Naive B cell (primary cell): Measurements from ENCODE around the gene IL36B. TPM values are rescaled to one million over a fixed set of nuclear protein-coding genes. Genes with fewer than 3 reads are reported as not detected.

Experiments
- ATAC-seq, 2 donors: fragments of 150-1000 bp; cut with Tn5 transposase; 2 replicates each; pipeline ENCODE4 v1.10.0; 2021; ENCODE audit warnings: low read depth in 2 of 2, mild to moderate bottlenecking in 2 of 2, moderate library complexity in 2 of 2
- DNase-seq: peaks from one replicate; pipeline ENCODE4 v3.0.0; 2022
- H3K27ac Mint-ChIP-seq, 6 donors: one replicate each; pipeline ENCODE4 v1.8.0; 2020 to 2022; ENCODE audit warnings: mild to moderate bottlenecking in 6 of 6, mixed read lengths in 6 of 6, moderate library complexity in 5 of 6, inconsistent platforms in 2 of 6
- H3K27me3 Mint-ChIP-seq, 3 donors: one replicate each; pipeline ENCODE4 v1.8.0; 2021 to 2022; ENCODE audit warnings: mixed read lengths in 3 of 3, mild to moderate bottlenecking in 1 of 3
- H3K36me3 Mint-ChIP-seq, 2 donors: one replicate each; pipeline ENCODE4 v1.8.0; 2020 to 2022; ENCODE audit warnings: mixed read lengths in 2 of 2, inconsistent platforms in 1 of 2, mild to moderate bottlenecking in 1 of 2
- H3K4me1 Mint-ChIP-seq, 3 donors: one replicate each; pipeline ENCODE4 v1.8.0; 2020 to 2022; ENCODE audit warnings: mixed read lengths in 3 of 3, inconsistent platforms in 1 of 3, mild to moderate bottlenecking in 1 of 3, moderate library complexity in 1 of 3
- H3K4me3 Mint-ChIP-seq, 8 donors: one replicate each; pipeline ENCODE4 v1.8.0; 2020 to 2022; ENCODE audit warnings: mild to moderate bottlenecking in 8 of 8, mixed read lengths in 8 of 8, moderate library complexity in 8 of 8, inconsistent platforms in 2 of 8
- H3K9me3 Mint-ChIP-seq, 7 donors: one replicate each; pipeline ENCODE4 v1.8.0; 2020 to 2022; ENCODE audit warnings: mixed read lengths in 7 of 7, mild to moderate bottlenecking in 5 of 7, inconsistent platforms in 2 of 7, moderate library complexity in 1 of 7
- polyA plus RNA-seq, 6 donors: library from polyadenylated mRNA; unstranded; fragments of 300-500 nt; fragmentation: Illumina TruSeq; gene quantifications; one replicate each; pipeline ENCODE4 v1.2.3, GENCODE V29; 2021; ENCODE audit warnings: low read depth in 6 of 6

IL36B gene
- polyA plus RNA-seq, 6 donors from 2014 or later: not detected

DNA sequence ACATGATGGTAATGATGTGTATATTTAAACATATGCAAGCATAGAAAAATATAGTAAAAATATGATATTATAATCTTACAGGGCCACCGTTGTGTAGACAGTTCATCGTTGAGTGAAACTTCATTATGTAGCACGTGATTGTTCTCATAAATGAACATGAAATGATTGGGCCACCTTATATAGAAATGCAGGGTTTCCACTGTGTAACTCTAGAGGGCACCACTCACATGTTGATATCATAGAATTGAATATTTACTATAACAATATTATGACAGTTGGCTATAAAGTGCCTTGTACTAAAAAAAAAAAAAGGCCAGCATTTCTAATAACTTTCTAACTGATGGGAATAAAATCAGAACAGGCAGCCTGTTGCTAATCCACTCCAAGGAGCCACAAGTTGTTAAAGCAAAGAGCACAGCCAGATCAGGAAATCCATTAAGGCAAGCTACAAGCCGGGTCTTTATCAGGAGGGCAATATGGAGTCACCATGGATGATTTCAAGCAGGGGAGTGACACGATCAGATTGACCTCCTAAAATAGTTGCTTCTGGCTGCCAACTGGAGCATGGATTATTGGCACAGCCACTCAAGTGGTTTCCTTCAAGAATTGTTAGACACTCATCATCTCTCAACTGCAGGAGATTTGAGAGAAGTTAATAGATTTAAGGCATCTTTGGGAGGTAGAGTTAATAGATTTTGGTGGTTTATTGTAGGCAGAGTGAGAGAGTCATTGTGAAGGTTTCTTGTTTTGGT lies 31.8 kb upstream of the IL36B start:
- Mint-ChIP-seq H3K9me3 (no peaks in the 10 kb centered on the region), H3K27ac (no peak overlapping the region), H3K4me1 (peaks cover 0 to 5% (median 4%) of the 10 kb centered on the region in 3 donors), H3K4me3 (no peak overlapping the region), H3K27me3 (peaks cover 9 to 32% (median 31%) of the 10 kb centered on the region in 3 donors), H3K36me3 (no peaks in the 10 kb centered on the region)
- DNase-seq (no peak), ATAC-seq (peak; percentile 37 to 65)

DNA sequence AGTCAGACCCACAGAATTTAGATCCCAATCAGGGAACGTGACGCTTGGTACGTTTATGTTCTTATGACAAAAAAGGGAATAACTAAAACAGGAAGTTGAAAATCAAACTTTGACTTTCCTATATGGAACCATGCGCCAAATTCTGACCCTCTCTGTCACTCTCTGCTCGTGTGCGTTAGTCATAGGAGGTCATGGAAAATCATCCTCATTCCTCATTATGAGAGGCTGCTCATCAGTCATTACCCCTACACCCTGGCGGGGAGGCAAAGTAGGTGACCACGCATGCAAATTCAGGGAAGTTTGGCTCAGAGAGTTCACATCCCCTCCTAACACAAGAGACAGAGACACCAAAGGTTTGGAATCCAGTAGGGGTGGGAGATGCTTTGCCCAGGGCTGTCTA lies 30.6 kb upstream of the IL36B start:
- ATAC-seq: no peak
- Mint-ChIP-seq H3K36me3 (no peaks in the 10 kb centered on the region), H3K27me3 (peaks cover 16 to 41% (median 31%) of the 10 kb centered on the region in 3 donors), H3K4me3 (no peak overlapping the region), H3K4me1 (peaks cover 0 to 5% (median 4%) of the 10 kb centered on the region in 3 donors), H3K27ac (peak overlapping the region in 1 of 6 donors; percentile 40), H3K9me3 (no peaks in the 10 kb centered on the region)
- no peak for DNase-seq

DNA sequence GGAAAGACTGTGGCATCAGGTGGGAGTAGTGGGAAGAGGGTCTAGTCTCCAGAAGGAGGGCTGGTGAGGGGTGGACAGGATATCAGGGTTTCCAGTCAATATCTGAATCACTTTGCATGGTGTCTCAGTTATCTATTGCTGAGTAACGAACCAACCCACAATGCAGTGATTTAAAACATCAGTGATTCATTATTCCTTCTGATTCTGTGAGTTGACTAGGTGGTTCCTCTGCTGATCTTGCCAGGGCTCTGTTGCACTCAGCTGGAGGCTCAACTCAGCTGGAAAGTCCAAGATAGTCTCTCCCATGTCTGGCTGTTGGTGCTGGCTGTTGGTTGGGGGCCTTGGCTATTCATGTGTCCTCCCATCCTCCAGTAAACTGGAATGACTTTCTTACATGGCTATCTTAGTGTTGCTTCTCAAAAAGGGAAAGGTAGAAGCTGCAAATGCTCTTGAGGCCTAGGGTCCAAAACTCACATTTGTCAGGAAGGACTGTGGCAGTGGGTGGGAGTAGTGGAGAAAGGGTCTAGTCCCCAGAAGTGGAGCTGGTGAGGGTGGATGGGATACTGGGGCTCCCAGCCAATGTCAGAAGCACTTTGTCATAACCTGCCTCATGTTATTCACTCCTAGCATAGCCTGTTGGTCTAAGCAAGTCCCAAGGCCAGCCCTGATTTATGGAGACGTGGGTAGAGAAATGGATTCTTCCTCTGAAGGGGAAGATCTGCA lies 29.0 kb upstream of the IL36B start:
- ATAC-seq: no peak
- H3K4me1 Mint-ChIP-seq: peaks cover 0 to 5% (median 4%) of the 10 kb centered on the region in 3 donors
- DNase-seq: no peak
- no peaks in the 10 kb centered on the region for H3K36me3 Mint-ChIP-seq
- H3K4me3 Mint-ChIP-seq: no peak overlapping the region
- H3K27me3 Mint-ChIP-seq: peaks cover 16 to 47% (median 41%) of the 10 kb centered on the region in 3 donors
- H3K9me3 Mint-ChIP-seq: no peaks in the 10 kb centered on the region
- no peak overlapping the region for H3K27ac Mint-ChIP-seq

DNA sequence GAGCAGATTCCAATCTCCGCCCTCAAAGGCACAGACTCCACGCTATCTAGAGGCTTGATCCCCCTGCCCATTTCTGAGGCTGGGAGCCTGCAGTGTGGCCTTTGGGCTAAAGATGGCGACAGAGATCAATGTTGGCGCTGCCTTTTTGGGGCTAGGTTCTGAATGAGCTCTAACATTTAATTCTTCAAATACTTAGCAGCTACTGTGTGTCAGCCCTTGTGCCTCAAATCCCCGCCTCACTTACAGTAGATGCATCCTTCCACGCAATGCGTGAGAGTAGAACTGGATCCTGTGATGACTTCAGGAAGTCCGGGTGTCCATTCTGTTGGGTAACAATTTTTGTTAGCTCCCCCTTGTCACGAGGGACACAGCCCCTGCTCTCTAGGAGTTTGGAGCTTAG lies 27.5 kb upstream of the IL36B start:
- Mint-ChIP-seq H3K27ac (no peak overlapping the region), H3K36me3 (no peaks in the 10 kb centered on the region), H3K9me3 (no peaks in the 10 kb centered on the region), H3K27me3 (peaks cover 19 to 56% (median 46%) of the 10 kb centered on the region in 3 donors), H3K4me3 (peak overlapping the region in 1 of 8 donors; percentile 30), H3K4me1 (peaks cover 0 to 5% (median 4%) of the 10 kb centered on the region in 3 donors)
- ATAC-seq: peak; percentile 55 to 58
- peak; percentile 22 for DNase-seq

DNA sequence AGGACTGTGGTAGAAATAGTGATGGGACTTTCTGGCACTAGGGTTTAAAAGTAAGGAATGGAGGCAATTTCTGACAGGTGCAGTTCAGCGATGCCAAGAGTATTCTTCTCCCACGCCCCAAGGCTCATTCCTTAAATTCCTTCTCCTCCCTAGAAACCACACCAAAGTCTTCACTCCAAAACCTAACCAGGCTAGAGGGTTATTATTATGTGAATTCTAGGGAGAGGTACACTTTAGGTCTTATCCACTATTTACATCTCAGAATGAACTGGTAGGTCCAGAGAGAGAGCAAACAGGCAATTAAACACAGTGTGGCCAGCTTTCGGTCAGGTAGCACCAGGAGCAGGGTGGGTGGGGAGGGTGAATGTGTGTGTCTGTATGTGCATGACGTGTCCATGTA lies 26.5 kb upstream of the IL36B start:
- ATAC-seq: no peak
- no peaks in the 10 kb centered on the region for H3K36me3 Mint-ChIP-seq
- no peak for DNase-seq
- H3K4me1 Mint-ChIP-seq: peaks cover 0 to 5% (median under 1%) of the 10 kb centered on the region in 3 donors
- H3K27me3 Mint-ChIP-seq: peaks cover 19 to 55% (median 46%) of the 10 kb centered on the region in 3 donors
- no peaks in the 10 kb centered on the region for H3K9me3 Mint-ChIP-seq
- no peak overlapping the region for H3K4me3 Mint-ChIP-seq
- H3K27ac Mint-ChIP-seq: no peak overlapping the region

DNA sequence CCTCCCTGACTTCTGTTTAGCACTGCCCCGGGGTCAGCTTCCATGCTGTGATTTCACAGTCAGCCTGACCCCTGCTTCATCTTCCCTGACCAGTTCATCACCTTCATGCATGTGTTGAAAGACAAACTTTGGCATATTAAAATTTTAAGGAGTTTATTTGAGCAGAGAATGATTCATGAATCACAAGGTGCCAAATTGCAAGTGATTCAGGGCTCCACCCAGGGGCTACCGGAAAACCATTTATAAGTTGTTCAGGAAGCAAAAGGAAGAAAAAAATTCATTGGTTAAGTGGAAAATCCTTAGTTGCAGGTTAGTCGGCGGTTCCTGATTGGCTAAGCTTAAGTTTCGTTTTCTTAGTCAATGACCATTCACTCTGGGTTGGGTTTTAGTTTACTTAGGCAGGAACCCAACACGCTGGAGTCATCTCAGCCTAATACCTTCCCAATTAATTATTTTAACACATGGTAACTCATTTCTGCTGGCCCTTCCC lies 25.7 kb upstream of the IL36B start:
- no peak overlapping the region for H3K27ac Mint-ChIP-seq
- ATAC-seq: no peak

DNA sequence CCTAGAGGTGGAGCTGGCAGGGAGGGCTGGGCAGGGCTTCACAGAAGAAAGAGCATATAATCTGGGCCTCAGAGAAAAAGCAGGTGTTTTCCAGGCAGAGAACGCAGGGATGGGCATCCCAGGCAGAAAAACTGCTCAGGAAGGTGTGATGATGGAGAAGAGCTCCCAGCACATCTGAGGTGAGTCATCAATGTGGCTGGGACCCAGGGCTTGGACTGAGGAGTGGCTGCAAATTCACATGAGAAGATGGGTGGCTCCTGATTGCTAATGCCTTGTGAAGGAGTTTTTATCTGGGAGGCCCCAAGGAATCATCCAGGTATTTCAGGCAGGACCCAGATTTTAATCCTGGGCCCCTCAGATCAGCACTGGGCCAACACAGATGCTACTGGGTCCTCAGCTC lies 25.3 kb upstream of the IL36B start:
- peaks cover 18 to 55% (median 44%) of the 10 kb centered on the region in 3 donors for H3K27me3 Mint-ChIP-seq
- no peaks in the 10 kb centered on the region for H3K9me3 Mint-ChIP-seq
- H3K4me3 Mint-ChIP-seq: no peak overlapping the region
- H3K27ac Mint-ChIP-seq: no peak overlapping the region
- DNase-seq: no peak
- H3K4me1 Mint-ChIP-seq: no peaks in the 10 kb centered on the region
- H3K36me3 Mint-ChIP-seq: no peaks in the 10 kb centered on the region
- ATAC-seq: no peak

More for the DNA sequence above, 25.7 kb upstream of the IL36B start:
- no peaks in the 10 kb centered on the region for H3K36me3 Mint-ChIP-seq
- H3K27me3 Mint-ChIP-seq: peaks cover 19 to 55% (median 44%) of the 10 kb centered on the region in 3 donors
- H3K9me3 Mint-ChIP-seq: no peaks in the 10 kb centered on the region
- H3K4me3 Mint-ChIP-seq: no peak overlapping the region
- DNase-seq: no peak
- peaks cover 0 to 3% (median 0%) of the 10 kb centered on the region in 3 donors for H3K4me1 Mint-ChIP-seq

DNA sequence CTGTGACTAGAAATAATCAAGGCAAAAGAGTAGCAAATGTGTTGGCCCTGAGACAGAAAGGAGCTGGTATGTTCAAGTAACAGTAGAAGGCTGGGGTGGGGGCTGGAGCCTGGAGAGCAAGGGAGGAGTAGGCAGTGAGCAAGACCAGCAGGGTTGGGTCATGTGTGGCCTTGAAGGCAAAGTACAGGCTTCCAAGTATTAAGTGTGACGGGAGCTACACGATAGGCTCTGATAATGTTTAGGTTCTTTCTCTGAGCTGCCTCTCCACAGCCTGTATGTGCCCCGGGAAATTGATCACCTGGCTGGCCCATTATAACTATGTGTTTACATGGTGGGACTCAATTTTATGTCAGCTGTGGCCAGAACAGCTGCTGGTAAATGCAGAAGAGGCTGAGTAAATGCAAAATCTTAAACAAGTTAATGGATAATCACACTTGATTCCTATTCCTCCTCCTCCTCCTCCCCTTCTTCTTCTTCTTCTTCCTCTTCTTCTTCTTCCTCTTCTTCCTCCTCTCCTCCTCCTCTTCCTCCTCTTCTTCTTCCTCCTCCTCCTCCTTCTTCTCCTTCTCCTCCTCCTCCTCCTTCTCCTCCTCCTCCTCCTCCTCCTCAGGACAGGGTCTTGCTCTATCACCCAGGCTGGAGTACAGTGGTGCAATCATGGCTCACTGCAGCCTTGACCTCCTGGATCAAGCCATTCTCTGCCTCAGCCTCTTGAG lies 24.4 kb upstream of the IL36B start:
- no peaks in the 10 kb centered on the region for H3K4me1 Mint-ChIP-seq
- ATAC-seq (no peak), DNase-seq (no peak)
- H3K27ac Mint-ChIP-seq: peak overlapping the region in 3 of 6 donors; percentile 13 to 65 (median 34)
- no peaks in the 10 kb centered on the region for H3K36me3 Mint-ChIP-seq
- no peaks in the 10 kb centered on the region for H3K9me3 Mint-ChIP-seq
- H3K27me3 Mint-ChIP-seq: peaks cover 21 to 56% (median 46%) of the 10 kb centered on the region in 3 donors
- no peak overlapping the region for H3K4me3 Mint-ChIP-seq

DNA sequence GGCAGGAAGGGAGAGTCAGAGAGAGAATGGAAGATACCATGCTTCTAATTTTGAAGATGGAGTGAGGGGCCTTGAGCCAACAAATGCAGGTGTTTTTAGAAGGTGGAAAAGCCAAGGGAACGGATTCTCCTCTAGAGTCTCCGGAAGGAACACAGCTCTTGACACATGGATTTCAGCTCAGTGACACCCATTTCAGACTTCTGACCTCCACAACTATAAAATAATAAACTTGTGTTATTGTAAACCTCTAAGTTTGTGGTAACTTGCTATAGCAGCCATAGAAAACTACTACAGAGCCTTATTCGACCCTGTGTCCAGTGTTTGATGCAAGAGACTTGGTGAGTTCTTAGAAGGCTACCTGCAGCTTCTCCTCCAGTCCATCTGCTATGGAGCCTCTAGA lies 22.9 kb upstream of the IL36B start:
- DNase-seq: no peak
- H3K4me1 Mint-ChIP-seq: no peaks in the 10 kb centered on the region
- H3K4me3 Mint-ChIP-seq: no peak overlapping the region
- H3K27ac Mint-ChIP-seq: no peak overlapping the region
- H3K27me3 Mint-ChIP-seq: peaks cover 21 to 45% (median 33%) of the 10 kb centered on the region in 3 donors
- H3K9me3 Mint-ChIP-seq: no peaks in the 10 kb centered on the region
- no peak for ATAC-seq
- no peaks in the 10 kb centered on the region for H3K36me3 Mint-ChIP-seq

DNA sequence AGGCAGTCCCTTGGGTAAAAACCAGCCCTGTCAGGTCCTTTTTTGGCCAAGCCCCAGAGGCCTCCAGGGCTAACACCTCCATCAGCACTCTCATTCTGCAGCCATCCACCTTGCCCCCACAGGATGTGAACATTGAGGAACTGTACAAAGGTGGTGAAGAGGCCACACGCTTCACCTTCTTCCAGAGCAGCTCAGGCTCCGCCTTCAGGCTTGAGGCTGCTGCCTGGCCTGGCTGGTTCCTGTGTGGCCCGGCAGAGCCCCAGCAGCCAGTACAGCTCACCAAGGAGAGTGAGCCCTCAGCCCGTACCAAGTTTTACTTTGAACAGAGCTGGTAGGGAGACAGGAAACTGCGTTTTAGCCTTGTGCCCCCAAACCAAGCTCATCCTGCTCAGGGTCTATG lies 22.4 kb upstream of the IL36B start:
- no peaks in the 10 kb centered on the region for H3K36me3 Mint-ChIP-seq
- no peak for DNase-seq
- ATAC-seq: no peak
- H3K27me3 Mint-ChIP-seq: peaks cover 19 to 47% (median 34%) of the 10 kb centered on the region in 3 donors
- no peak overlapping the region for H3K4me3 Mint-ChIP-seq
- no peak overlapping the region for H3K27ac Mint-ChIP-seq
- no peaks in the 10 kb centered on the region for H3K4me1 Mint-ChIP-seq
- no peaks in the 10 kb centered on the region for H3K9me3 Mint-ChIP-seq

DNA sequence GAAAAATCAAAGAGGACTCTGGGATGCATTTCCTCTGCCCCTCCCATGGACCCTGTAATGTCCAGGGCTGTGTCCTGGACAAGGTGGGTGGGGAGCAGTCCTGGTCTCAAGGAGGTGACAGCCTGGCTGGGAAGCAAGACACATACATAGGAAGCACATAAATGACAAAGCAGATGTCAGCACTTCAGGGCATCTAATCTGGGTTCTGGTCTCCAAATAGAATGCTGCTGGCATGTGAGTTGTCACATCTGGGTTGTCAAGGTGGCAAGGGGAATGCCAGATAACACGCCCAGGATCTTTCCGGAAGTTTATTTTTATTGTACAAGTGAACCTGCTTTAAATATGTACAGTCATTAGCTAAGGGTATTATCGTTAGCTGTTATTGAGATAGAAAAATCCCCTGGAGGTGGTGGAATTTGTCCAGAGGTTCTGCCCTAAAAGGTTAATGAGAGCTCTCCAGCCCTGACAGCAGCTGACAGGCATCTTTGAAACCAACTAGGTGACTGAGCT lies 20.7 kb upstream of the IL36B start:
- Mint-ChIP-seq H3K4me3 (no peak overlapping the region), H3K27ac (no peak overlapping the region), H3K4me1 (no peaks in the 10 kb centered on the region), H3K36me3 (no peaks in the 10 kb centered on the region), H3K9me3 (no peaks in the 10 kb centered on the region), H3K27me3 (peaks cover 17 to 58% (median 36%) of the 10 kb centered on the region in 3 donors)
- ATAC-seq (no peak), DNase-seq (no peak)

DNA sequence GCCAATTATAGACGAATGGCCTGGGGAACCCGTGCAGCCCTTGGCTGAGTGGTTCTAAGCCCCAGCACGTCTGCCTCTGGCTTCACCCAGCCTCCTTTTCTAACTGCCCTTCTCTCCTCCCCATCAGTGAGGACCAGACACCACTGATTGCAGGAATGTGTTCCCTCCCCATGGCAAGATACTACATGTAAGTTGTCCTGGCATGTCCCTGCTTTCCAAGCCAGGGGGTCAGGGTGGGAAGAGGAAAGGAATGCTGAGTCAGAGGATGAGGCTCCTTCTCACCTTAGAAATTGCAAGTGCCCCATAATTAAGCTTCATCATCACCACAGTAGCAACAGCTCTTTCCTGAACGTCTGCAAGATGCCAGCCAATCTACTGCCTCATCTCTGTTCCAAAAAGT lies 19.9 kb upstream of the IL36B start:
- no peak overlapping the region for H3K27ac Mint-ChIP-seq

DNA sequence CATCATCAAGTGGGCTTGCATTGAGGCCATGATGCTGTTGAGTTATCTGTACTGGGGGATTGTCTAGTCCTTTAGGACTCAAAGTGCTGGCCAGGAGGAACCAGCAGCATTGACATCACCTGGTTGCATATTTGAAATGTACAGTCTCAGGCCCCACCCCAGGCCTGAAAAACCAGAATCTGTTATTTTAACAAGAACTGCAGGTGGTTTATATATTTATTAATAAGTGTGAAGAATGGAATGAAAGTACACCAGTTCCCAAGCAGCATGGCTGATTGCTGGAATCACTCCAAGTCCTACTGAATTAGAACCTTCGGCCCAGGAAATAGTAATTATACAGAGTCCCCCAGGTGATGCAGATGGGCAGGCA lies 17.9 kb upstream of the IL36B start:
- Mint-ChIP-seq H3K9me3 (peaks cover 0 to under 1% (median 0%) of the 10 kb centered on the region in 7 donors), H3K4me3 (no peak overlapping the region), H3K36me3 (no peaks in the 10 kb centered on the region), H3K4me1 (no peaks in the 10 kb centered on the region), H3K27ac (no peak overlapping the region), H3K27me3 (peaks cover 21 to 51% (median 30%) of the 10 kb centered on the region in 3 donors)
- DNase-seq (no peak), ATAC-seq (no peak)

More for the DNA sequence above, 19.9 kb upstream of the IL36B start:
- DNase-seq: no peak
- H3K27me3 Mint-ChIP-seq: peaks cover 20 to 59% (median 35%) of the 10 kb centered on the region in 3 donors
- no peaks in the 10 kb centered on the region for H3K4me1 Mint-ChIP-seq
- no peaks in the 10 kb centered on the region for H3K9me3 Mint-ChIP-seq
- no peak for ATAC-seq
- H3K36me3 Mint-ChIP-seq: no peaks in the 10 kb centered on the region
- no peak overlapping the region for H3K4me3 Mint-ChIP-seq
